GM15510 (cell line): Measurements from ENCODE around the gene TREM2.

Experiments used
- POLR2A ChIP-seq: IDR thresholded peaks from 3 replicates; pipeline ENCODE4 v1.6.1; 2011; ENCODE audit warnings: borderline replicate concordance; ENCODE audit not compliant: insufficient read length; ENCODE audit errors: extremely low read depth

TREM2 gene

DNA sequence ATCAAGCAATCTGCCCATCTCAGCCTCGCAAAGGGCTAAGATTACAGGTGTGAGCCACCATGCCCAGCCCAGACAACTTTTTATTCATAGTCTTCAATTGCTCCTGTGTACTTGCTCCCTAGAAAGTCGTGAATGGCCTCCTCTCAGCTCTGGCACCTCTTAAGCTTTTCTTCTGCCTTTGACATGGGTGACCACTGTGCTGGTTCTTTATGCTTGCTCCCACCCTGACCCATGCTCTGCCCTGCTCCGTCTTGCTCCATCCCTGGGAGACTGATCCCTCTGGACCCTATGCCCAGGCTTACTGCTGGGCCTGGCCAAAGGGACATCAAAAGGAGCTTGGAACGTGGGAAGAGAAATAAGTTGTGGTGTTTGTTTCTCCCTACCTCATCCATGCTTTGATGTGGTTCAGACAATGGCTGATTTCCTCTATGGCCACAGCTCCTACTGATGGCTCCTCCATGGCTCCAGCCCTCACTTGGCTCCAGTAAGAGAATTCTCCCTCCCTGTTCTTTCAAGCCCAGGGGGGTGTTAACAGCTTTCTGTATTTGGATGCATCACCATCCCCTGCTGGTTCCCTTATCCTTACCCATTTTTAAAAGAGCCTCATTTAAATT, 7.7 kb upstream of the TREM2 start:
- TF ChIP-seq POLR2A, result no peak

GRCh38 chr6:41167173-41167963, 4.5 kb upstream of the TREM2 start:
- no peak for TF ChIP-seq POLR2A

- TF ChIP-seq POLR2A, result no peak
Observed at GRCh38 chr6:41164551-41165120, 1.7 kb upstream of the TREM2 start.

DNA sequence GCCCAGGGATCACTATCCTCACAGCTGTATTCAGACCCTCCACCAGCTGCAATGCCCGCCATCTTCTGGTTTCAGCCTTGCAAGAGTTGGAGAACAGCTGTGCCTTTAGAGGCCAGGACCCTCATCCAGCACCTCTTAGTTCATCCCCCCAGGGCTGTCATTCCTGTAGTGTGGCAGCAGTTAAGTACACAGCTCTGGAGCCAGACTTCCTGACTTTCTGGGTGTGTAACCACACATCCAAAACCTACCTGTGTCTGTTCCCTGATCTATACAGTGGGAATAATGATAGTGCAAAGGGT, 452 bp upstream of the TREM2 start:
- TF ChIP-seq POLR2A, result no peak

DNA sequence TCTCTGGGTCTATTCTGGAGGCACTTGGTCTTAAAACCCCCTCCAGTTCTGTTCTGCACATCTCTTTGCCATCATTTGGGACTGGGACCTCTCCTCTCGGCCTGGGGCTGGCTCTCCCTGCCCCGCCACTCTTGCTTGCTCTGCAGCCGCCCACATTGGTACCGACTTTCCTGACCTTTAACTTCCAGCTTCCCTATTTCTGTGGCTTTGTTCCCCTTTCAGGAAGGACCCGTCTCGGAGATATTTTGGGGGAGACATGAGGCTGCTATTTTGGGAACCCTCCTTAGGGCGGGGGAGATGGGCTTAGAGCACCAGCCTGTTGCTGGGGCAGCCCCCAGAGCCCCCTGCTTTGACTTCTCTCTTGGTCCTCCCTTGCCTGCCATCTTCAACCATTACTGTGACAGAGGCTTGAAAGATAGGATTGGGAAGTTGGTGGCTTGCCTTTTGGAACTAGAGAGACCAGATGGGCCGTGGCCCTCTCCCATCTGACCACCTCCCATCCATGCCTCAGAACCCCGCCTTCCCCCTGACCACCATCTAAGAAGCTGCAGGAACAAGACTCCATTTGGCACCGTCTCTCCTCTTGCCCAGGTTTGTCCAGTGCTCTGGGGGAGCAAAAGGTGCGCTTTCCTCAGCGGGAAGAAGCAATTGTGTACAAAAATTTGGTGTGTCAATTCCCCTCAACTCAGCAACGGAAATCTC, 914 bp downstream of the TREM2 start:
- no peak for TF ChIP-seq POLR2A

GRCh38 chr6:41161380-41161779, 1.5 kb downstream of the TREM2 start:
- no peak for TF ChIP-seq POLR2A

- TF ChIP-seq POLR2A, result no peak
Observed at GRCh38 chr6:41160933-41161332, 2.0 kb downstream of the TREM2 start.

- TF ChIP-seq POLR2A, result no peak
Observed at GRCh38 chr6:41159415-41160082, 3.4 kb downstream of the TREM2 start.

DNA sequence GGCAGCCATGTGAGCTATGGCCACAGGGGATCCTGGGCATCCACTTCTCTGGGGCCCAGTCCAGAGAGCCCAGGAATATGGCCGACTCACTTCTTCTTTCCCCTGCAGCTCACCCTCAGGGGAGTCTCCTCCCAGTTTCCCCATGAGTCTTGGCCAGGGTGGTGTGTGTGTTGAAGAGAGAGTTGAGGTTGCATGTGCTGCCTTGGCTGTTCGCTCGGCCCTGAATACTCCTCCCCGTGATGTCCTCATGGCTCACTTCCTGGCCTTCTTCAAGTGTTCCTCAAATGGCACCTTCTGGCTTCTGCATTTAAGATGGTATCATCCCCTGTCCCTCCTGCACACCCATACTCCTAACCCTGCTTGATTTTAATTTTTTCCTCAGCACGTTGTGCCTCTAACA, 5.6 kb downstream of the TREM2 start:
- TF ChIP-seq POLR2A, result no peak

GRCh38 chr6:41156771-41157170, 6.1 kb downstream of the TREM2 start:
- no peak for TF ChIP-seq POLR2A

GRCh38 chr6:41156001-41156400, 6.9 kb downstream of the TREM2 start:
- no peak for TF ChIP-seq POLR2A

DNA sequence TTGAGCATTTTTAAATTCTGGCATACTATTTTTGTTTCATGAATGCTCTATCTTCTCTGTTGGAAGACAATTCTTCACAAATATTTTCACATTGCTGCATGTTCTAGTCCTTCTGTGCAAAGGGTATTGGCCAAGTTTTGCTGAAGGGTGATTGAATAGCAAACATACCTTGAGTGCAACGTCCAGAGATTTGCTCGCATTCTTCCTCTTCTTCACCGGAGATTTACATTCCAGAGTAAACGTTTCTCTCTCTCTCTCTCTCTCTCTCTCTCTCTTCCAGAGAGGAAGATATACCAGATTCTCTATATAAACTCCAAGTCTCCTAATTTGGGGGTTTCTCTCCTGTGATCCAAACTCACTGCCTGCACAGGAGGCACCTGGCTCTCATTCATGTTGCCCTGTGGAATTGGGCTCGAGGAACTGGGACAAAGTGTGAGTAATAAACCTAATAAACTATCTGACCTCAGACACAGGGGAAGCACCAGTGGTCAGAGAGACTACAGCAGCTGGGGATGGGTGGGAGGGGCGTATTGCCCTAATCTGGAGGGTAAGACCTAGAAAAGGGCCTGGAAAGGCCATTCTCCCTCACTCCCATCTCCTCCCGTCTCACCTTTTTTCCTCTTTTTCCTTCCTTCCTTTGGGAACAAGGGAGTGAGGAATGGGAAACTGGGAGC, 7.6 kb downstream of the TREM2 start:
- TF ChIP-seq POLR2A, result no peak

- TF ChIP-seq POLR2A, result no peak
Observed at GRCh38 chr6:41153992-41154625, 8.8 kb downstream of the TREM2 start, which contains the start of gene TREML1. TSS of gene TREML1 (minus strand) at chr6:41154347. CDS start at chr6:41154288, 59 bp downstream.

DNA sequence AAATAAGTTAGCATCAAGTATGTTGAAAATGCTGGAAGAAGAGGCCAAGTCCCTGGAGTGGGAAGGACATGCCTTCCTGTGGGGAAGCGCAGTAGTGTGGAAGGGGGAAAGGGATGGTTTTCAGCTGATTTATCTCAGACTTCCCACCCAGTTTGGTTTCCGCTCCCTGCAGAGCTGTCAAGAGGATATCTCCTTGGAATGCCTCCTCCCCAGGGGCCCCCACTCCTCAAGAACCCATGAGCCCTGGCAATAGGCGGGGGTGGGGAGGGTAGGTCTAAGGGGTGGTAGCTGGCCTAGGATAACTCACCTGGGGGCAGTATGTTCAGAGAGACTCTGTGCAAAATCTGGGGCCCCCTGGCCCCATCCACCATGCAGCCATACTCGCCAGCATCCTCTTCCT, 9.5 kb downstream of the TREM2 start:
- no peak for TF ChIP-seq POLR2A
